NK-92 treated with Interleukin-12 subunit alpha and Interleukin-12 subunit beta, amount 100 ng/mL, for 24 hours (cell line): ENCODE data around the gene ADSS2.

Experiments
- DNase-seq: peaks from one replicate; lab custom pipeline; 2025; lab: John Stamatoyannopoulos, UW

The ADSS2 gene

GRCh38 chr1:244445320-244446181, 6.2 kb downstream of the ADSS2 start:
- DNase-seq, result no peak

GRCh38 chr1:244444854-244445253, 6.9 kb downstream of the ADSS2 start:
- no peak for DNase-seq

GRCh38 chr1:244442850-244443249, 8.9 kb downstream of the ADSS2 start:
- DNase-seq, result no peak

GRCh38 chr1:244439391-244440032, 12.2 kb downstream of the ADSS2 start:
- no peak for DNase-seq

- DNase-seq, result no peak
Measured at GRCh38 chr1:244437086-244437468, 14.6 kb downstream of the ADSS2 start.

GRCh38 chr1:244436336-244437085, 15.2 kb downstream of the ADSS2 start:
- DNase-seq, result no peak

GRCh38 chr1:244435562-244436205, 16.0 kb downstream of the ADSS2 start:
- DNase-seq, result no peak

- no peak for DNase-seq
Measured at GRCh38 chr1:244431166-244431565, 20.5 kb downstream of the ADSS2 start.

- DNase-seq, result no peak
Measured at GRCh38 chr1:244429818-244430217, 21.9 kb downstream of the ADSS2 start.

GRCh38 chr1:244427647-244428046, 24.1 kb downstream of the ADSS2 start:
- DNase-seq, result no peak

GRCh38 chr1:244424649-244425334, 26.9 kb downstream of the ADSS2 start:
- DNase-seq, result no peak

- no peak for DNase-seq
Measured at GRCh38 chr1:244422174-244422573, 29.5 kb downstream of the ADSS2 start.

- DNase-seq, result no peak
Measured at GRCh38 chr1:244419024-244419423, 32.7 kb downstream of the ADSS2 start.

GRCh38 chr1:244414543-244414942, 37.2 kb downstream of the ADSS2 start:
- DNase-seq, result no peak

GRCh38 chr1:244413736-244414135, 38.0 kb downstream of the ADSS2 start:
- no peak for DNase-seq

- no peak for DNase-seq
Measured at GRCh38 chr1:244412176-244412575, 39.5 kb downstream of the ADSS2 start.

GRCh38 chr1:244409701-244410100, 42.0 kb downstream of the ADSS2 start:
- no peak for DNase-seq

- DNase-seq, result no peak
Measured at GRCh38 chr1:244406337-244406736, 45.4 kb downstream of the ADSS2 start.

- no peak for DNase-seq
Measured at GRCh38 chr1:244405856-244406255, 45.9 kb downstream of the ADSS2 start.

GRCh38 chr1:244403431-244403830, 48.3 kb downstream of the ADSS2 start:
- no peak for DNase-seq

GRCh38 chr1:244400974-244401373, 50.7 kb downstream of the ADSS2 start:
- no peak for DNase-seq

- no peak for DNase-seq
Measured at GRCh38 chr1:244397131-244397530, 54.6 kb downstream of the ADSS2 start.
